HepG2 (cell line): ENCODE results near the gene NIFK. TPM values are rescaled to one million over a fixed set of nuclear protein-coding genes. Genes with fewer than 3 reads are reported as not detected.

Source experiments
- CENPT ChIP-seq: sonication (generic); formaldehyde crosslinking; IDR thresholded peaks from 2 replicates; pipeline ENCODE4 v1.8.0; 2022; ENCODE audit warnings: low read depth, mild to moderate bottlenecking, moderate library complexity, missing genetic modification reagents
- HDAC6 ChIP-seq: fragments of 200-600 bp; sonication (generic); IDR thresholded peaks from 2 replicates; pipeline ENCODE4 v1.7.0; 2017; ENCODE audit warnings: mild to moderate bottlenecking, antibody characterized with exemption, low read length, low read depth
- HIVEP1 ChIP-seq: sonication (generic); formaldehyde crosslinking; IDR thresholded peaks from 2 replicates; pipeline ENCODE4 v1.4.0; 2020; ENCODE audit warnings: mild to moderate bottlenecking, missing genetic modification reagents
- IRF9 ChIP-seq: sonication (generic); formaldehyde crosslinking; IDR thresholded peaks from 2 replicates; pipeline ENCODE4 v1.8.0; 2022; ENCODE audit warnings: missing genetic modification reagents, mild to moderate bottlenecking, borderline replicate concordance
- KLF15 ChIP-seq: sonication (generic); formaldehyde crosslinking; IDR thresholded peaks from 2 replicates; pipeline ENCODE4 v1.8.1; 2023; ENCODE audit warnings: borderline replicate concordance, mild to moderate bottlenecking, inconsistent platforms, missing genetic modification reagents, mixed read lengths
- MIXL1 ChIP-seq: IDR thresholded peaks from 2 replicates; pipeline ENCODE4 v1.6.1; 2016
- MLLT10 ChIP-seq: sonication (generic); formaldehyde crosslinking; IDR thresholded peaks from 2 replicates; pipeline ENCODE4 v1.4.0; 2020; ENCODE audit warnings: missing genetic modification reagents
- MTERF4 ChIP-seq: sonication (generic); formaldehyde crosslinking; IDR thresholded peaks from 2 replicates; pipeline ENCODE4 v1.8.0; 2023; ENCODE audit warnings: mild to moderate bottlenecking, missing genetic modification reagents
- NR1H2 ChIP-seq: sonication (generic); formaldehyde crosslinking; IDR thresholded peaks from 2 replicates; pipeline ENCODE4 v1.8.1; 2022; ENCODE audit warnings: low read depth, missing genetic modification reagents, borderline replicate concordance
- PCBP1 ChIP-seq: fragments of 200-400 bp; formaldehyde crosslinking; IDR thresholded peaks from 2 replicates; pipeline ENCODE4 v1.6.1; 2017; ENCODE audit warnings: mild to moderate bottlenecking, low read depth, low read length, borderline replicate concordance
- SNAPC2 ChIP-seq: sonication (generic); formaldehyde crosslinking; IDR thresholded peaks from 2 replicates; pipeline ENCODE4 v1.8.1; 2022; ENCODE audit warnings: mild to moderate bottlenecking, missing genetic modification reagents
- TAF15 ChIP-seq: fragments of 200-400 bp; formaldehyde crosslinking; IDR thresholded peaks from one replicate; pipeline ENCODE4 v1.6.1; 2018; ENCODE audit warnings: mild to moderate bottlenecking, low read depth, low read length; ENCODE audit not compliant: poor library complexity, severe bottlenecking
- ZC3H13 ChIP-seq: sonication (generic); formaldehyde crosslinking; IDR thresholded peaks from 2 replicates; pipeline ENCODE4 v1.8.1; 2023; ENCODE audit warnings: mild to moderate bottlenecking, missing genetic modification reagents, moderate library complexity
- ZNF44 ChIP-seq: sonication (generic); formaldehyde crosslinking; IDR thresholded peaks from 2 replicates; pipeline ENCODE4 v1.5.1; 2020; ENCODE audit warnings: mild to moderate bottlenecking, missing genetic modification reagents
- ZNF652 ChIP-seq: IDR thresholded peaks from 2 replicates; pipeline ENCODE4 v1.6.1; 2016; ENCODE audit warnings: low read depth, borderline replicate concordance
- ZNF775 ChIP-seq: sonication (generic); formaldehyde crosslinking; IDR thresholded peaks from 2 replicates; pipeline ENCODE4 v1.4.0; 2020; ENCODE audit warnings: missing genetic modification reagents, mild to moderate bottlenecking, moderate library complexity, borderline replicate concordance
- polyA plus RNA-seq, 8 experiments: library from polyadenylated mRNA; depleted of rRNA in 3 of 8; stranded (reverse) in 7 of 8; unstranded in 1 of 8; fragments of >200 nt; fragmentation: Illumina TruSeq in 4 of 8; extraction: Trizol in 4 of 8; gene quantifications; 2 replicates each; pipeline versions ENCODE4 v1.2.1 to v1.2.3, GENCODE V29; 2011 to 2016; ENCODE audit warnings: low read depth in 4 of 8, missing spikeins in 1 of 8, mixed read lengths in 1 of 8; ENCODE audit not compliant: insufficient read depth in 1 of 8
- total RNA-seq, 5 experiments: library from RNA; depleted of rRNA; stranded (reverse); fragments of >200 nt; fragmentation: Illumina TruSeq; extraction: Trizol; gene quantifications; 2 replicates each; pipeline ENCODE4 v1.2.3, GENCODE V29; 2016; ENCODE audit warnings: low read depth in 1 of 5
- TF ChIP-seq, protein P1 (sequence below): IDR thresholded peaks from 2 replicates; pipeline ENCODE4 v1.6.1; 2016; ENCODE audit warnings: missing compliant biosample characterization, missing genetic modification reagents, borderline replicate concordance
- TF ChIP-seq, protein P2 (sequence below): sonication (generic); formaldehyde crosslinking; IDR thresholded peaks from 2 replicates; pipeline ENCODE4 v1.5.1; 2020; ENCODE audit warnings: mild to moderate bottlenecking, missing genetic modification reagents
- TF ChIP-seq, protein P3 (sequence below): sonication (generic); formaldehyde crosslinking; conservative IDR thresholded peaks from 2 replicates; pipeline ENCODE4 v1.4.0; 2020; ENCODE audit warnings: missing genetic modification reagents
- TF ChIP-seq, protein P4 (sequence below): sonication (generic); formaldehyde crosslinking; IDR thresholded peaks from 2 replicates; pipeline ENCODE4 v1.4.0; 2020; ENCODE audit warnings: missing genetic modification reagents, low read depth, mild to moderate bottlenecking, borderline replicate concordance

NIFK gene
- total and polyA plus RNA-seq, 2 of the 13 experiments (the other 11 are each of a cell fraction or from before 2014, with no cell fraction given) = 19.6 to 105 TPM

DNA sequence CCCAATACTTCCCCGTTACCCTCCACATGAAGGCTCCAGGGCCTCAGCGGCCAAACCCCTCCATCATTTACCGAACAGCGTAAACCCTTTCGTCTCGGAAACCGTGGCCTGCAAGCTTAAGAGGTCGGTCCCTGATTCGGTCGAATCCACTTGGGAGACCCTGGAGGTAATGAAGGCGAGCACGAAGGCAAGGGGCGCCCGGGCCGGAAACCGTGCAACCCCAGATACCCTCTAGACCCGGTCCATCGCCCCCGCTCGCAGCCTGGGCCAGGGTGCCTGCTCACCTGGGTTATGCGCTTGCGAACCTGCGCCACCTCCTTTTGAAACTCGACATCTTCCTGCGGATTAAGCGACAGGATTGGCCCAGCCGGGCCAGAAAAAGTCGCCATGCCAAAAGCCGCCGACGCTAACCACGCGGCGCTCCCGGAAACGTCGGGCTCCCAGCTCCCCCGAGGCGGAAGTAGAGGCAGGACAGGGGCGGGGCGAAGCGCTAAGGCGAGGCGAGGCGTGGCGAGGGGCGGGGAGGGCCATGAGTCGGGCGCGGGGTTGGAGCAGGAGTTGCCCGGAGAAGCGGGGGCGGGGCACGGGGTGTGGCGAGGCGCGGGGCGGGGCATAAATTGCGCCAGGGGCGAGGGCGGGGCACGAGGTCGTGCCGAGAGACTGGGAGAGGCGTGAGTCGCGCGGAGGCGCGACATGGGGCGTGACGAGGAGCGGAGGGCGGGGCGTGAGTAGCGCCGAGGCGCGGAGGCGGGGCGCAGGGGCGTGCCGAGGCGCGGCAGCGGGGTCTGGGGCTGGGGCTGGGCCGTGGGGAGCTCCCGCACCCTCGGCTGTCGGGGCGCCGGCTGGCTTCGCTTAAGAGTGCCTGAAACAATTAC is at the start of gene NIFK (continued):
- TF ChIP-seq IRF9 (CRISPR knock-in tag) (no peak), MLLT10 (CRISPR knock-in tag) (no peak), ZNF44 (CRISPR knock-in tag) (no peak; the same call in 1 of the 2 replicates), MIXL1 (CRISPR knock-in tag) (no peak; the same call in 1 of the 2 replicates), ZNF652 (CRISPR knock-in tag) (no peak), CENPT (CRISPR knock-in tag) (no peak), ZC3H13 (CRISPR knock-in tag) (no peak), ZNF775 (CRISPR knock-in tag) (no peak), SNAPC2 (CRISPR knock-in tag) (no peak), MTERF4 (CRISPR knock-in tag) (peak; percentile 47; the same call in 1 of the 2 replicates), HIVEP1 (CRISPR knock-in tag) (peak; percentile 93), TAF15 (peak; percentile 50), NR1H2 (no peak), KLF15 (CRISPR knock-in tag) (0 out of 2 replicates have a peak, but pooled peaks have one; percentile 71), HDAC6 (no peak), PCBP1 (peak; percentile 83; the same call in 1 of the 2 replicates)
- TF ChIP-seq, protein P1, sequence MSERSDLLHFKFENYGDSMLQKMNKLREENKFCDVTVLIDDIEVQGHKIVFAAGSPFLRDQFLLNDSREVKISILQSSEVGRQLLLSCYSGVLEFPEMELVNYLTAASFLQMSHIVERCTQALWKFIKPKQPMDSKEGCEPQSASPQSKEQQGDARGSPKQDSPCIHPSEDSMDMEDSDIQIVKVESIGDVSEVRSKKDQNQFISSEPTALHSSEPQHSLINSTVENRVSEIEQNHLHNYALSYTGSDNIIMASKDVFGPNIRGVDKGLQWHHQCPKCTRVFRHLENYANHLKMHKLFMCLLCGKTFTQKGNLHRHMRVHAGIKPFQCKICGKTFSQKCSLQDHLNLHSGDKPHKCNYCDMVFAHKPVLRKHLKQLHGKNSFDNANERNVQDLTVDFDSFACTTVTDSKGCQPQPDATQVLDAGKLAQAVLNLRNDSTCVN (CRISPR knock-in tag) = peak; percentile 64; the same call in 1 of the 2 replicates
- TF ChIP-seq, protein P2, sequence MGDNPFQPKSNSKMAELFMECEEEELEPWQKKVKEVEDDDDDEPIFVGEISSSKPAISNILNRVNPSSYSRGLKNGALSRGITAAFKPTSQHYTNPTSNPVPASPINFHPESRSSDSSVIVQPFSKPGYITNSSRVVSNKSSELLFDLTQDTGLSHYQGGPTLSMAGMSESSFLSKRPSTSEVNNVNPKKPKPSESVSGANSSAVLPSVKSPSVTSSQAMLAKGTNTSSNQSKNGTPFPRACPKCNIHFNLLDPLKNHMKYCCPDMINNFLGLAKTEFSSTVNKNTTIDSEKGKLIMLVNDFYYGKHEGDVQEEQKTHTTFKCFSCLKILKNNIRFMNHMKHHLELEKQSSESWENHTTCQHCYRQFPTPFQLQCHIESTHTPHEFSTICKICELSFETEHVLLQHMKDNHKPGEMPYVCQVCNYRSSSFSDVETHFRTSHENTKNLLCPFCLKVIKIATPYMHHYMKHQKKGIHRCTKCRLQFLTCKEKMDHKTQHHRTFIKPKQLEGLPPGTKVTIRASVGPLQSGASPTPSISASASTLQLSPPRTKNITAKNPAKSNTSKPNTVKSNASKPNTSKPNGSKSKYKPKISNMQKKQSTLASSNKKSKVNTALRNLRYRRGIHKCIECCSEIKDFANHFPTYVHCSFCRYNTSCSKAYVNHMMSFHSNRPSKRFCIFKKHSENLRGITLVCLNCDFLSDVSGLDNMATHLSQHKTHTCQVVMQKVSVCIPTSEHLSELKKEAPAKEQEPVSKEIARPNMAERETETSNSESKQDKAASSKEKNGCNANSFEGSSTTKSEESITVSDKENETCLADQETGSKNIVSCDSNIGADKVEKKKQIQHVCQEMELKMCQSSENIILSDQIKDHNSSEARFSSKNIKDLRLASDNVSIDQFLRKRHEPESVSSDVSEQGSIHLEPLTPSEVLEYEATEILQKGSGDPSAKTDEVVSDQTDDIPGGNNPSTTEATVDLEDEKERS (CRISPR knock-in tag) = peak; percentile 75; the same call in 1 of the 2 replicates
- TF ChIP-seq, protein P3, sequence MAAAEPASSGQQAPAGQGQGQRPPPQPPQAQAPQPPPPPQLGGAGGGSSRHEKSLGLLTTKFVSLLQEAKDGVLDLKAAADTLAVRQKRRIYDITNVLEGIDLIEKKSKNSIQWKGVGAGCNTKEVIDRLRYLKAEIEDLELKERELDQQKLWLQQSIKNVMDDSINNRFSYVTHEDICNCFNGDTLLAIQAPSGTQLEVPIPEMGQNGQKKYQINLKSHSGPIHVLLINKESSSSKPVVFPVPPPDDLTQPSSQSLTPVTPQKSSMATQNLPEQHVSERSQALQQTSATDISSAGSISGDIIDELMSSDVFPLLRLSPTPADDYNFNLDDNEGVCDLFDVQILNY (CRISPR knock-in tag) = no peak
- TF ChIP-seq, protein P4, sequence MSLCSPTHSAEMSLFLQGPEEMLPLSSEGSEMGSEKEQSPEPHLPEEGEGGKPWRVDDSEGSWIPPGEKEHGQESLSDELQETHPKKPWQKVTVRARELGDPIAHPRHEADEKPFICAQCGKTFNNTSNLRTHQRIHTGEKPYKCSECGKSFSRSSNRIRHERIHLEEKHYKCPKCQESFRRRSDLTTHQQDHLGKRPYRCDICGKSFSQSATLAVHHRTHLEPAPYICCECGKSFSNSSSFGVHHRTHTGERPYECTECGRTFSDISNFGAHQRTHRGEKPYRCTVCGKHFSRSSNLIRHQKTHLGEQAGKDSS (CRISPR knock-in tag) = peak; percentile 94; the same call in 1 of the 2 replicates
